Right lobe of liver (tissue), 4 donors: ENCODE measurements around the gene SEMA5B.
A peak's percentile ranks its signal among the peaks of the same experiment; 100 is the strongest.

ENCODE experiments used
- CTCF ChIP-seq, 4 donors: fragments of 200-600 bp in 3 of 4; fragments of 450-650 bp in 1 of 4; IDR thresholded peaks; one replicate each; pipeline versions ENCODE4 v1.5.1 to v1.8.0; 2016 to 2022; ENCODE audit warnings: antibody characterized with exemption in 4 of 4, mild to moderate bottlenecking in 2 of 4
- POLR2A ChIP-seq: fragments of 450-650 bp; IDR thresholded peaks from one replicate; pipeline ENCODE4 v1.6.1; 2017; ENCODE audit warnings: antibody characterized with exemption, mild to moderate bottlenecking
- donor health status: DM: no; HTN: no; CAD: no.
- donor health status: DM: no; HTN: no; CAD: no.
- donor health status: DM: no; HTN: yes; CAD: no.

GRCh38 chr3:123067689-123068600 lies 40.4 kb upstream of the SEMA5B start:
- TF ChIP-seq POLR2A: peak; percentile 77
- no peak for TF ChIP-seq CTCF (IDR thresholded peaks at IDR 0.05)
